ENCODE measurements around the gene PGBD2.
"Not testable (repeated sequence)": the region's sequence is repeated elsewhere in the genome, so short reads cannot be mapped to it uniquely, and the experiment has no call there.

DNA sequence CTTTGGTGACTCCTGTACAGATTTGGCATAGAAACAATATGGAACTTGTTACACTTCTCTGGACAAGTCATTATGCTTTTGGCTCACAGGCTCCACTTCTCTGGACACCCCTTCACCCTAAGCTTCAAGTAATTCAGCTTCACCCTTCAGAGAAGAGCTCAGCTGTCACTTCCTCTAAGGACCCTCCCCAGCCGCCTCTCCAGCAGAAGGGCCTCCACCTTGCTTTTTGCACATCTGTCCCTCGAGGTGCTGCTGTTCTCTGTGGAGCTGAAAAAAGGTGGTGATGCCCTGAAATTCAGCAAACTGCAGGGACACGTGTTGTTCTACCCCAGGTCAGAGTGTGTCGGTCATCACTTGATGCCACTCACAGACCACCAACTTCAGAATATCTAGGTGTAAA lies 19.8 kb downstream of the PGBD2 start:
- TF ChIP-seq, protein P1, sequence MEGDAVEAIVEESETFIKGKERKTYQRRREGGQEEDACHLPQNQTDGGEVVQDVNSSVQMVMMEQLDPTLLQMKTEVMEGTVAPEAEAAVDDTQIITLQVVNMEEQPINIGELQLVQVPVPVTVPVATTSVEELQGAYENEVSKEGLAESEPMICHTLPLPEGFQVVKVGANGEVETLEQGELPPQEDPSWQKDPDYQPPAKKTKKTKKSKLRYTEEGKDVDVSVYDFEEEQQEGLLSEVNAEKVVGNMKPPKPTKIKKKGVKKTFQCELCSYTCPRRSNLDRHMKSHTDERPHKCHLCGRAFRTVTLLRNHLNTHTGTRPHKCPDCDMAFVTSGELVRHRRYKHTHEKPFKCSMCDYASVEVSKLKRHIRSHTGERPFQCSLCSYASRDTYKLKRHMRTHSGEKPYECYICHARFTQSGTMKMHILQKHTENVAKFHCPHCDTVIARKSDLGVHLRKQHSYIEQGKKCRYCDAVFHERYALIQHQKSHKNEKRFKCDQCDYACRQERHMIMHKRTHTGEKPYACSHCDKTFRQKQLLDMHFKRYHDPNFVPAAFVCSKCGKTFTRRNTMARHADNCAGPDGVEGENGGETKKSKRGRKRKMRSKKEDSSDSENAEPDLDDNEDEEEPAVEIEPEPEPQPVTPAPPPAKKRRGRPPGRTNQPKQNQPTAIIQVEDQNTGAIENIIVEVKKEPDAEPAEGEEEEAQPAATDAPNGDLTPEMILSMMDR (IDR thresholded peaks at IDR 0.05; ENCODE audit: insufficient read depth, low read length), result not testable (repeated sequence)
- TF ChIP-seq POLR2AphosphoS5 (IDR thresholded peaks at IDR 0.05; ENCODE audit: low read depth), result not testable (repeated sequence)

Data from HL-60 (cell line).